Mucosa of descending colon (tissue), 3 donors: ENCODE measurements around the gene LRP1. TPM values are rescaled to one million over a fixed set of nuclear protein-coding genes. Genes with fewer than 3 reads are reported as not detected.

Experiments
- ATAC-seq: fragments of 200-7000 bp; cut with Tn5 transposase; one replicate; pipeline ENCODE4 v1.9.1; 2020; ENCODE audit warnings: mild to moderate bottlenecking, moderate library complexity
- DNase-seq, 3 donors: peaks; one replicate each; pipeline ENCODE4 v3.0.0-alpha.2; 2020
- H3K36me3 ChIP-seq: fragments of 200-600 bp; one replicate; pipeline ENCODE4 v1.8.0; 2021; ENCODE audit warnings: low read depth, mild to moderate bottlenecking
- H3K4me1 ChIP-seq: fragments of 200-600 bp; one replicate; pipeline ENCODE4 v1.8.0; 2021; ENCODE audit warnings: low read depth, mild to moderate bottlenecking
- H3K4me3 ChIP-seq: fragments of 200-600 bp; one replicate; pipeline ENCODE4 v1.8.0; 2021; ENCODE audit warnings: mild to moderate bottlenecking
- H3K9me3 ChIP-seq: fragments of 200-600 bp; one replicate; pipeline ENCODE4 v1.8.0; 2021; ENCODE audit warnings: mild to moderate bottlenecking
- intact Hi-C, 2 donors: fragments of 100-400 bp; cut with DNase I in 1 of 2; cut with micrococcal nuclease in 1 of 2; formaldehyde crosslinking; loops; one replicate each; pipeline versions ENCODE4 v1.11.0 to v1.11.1; 2022; cut with DNase I, micrococcal nuclease
- total RNA-seq, 3 donors: library from RNA; stranded (reverse); fragmentation: NEBNext Ultra II Directional in 2 of 3; extraction: Animal tissue kit (Norgen Biotek cat#: 25700) in 2 of 3; gene quantifications; one replicate each; pipeline versions ENCODE4 v1.2.1 to v1.2.4, GENCODE V29; 2021 to 2023
- TF ChIP-seq, protein P1 (sequence below): fragments of 200-600 bp; IDR thresholded peaks from one replicate; pipeline ENCODE4 v1.8.0; 2022; ENCODE audit warnings: antibody characterized with exemption, mild to moderate bottlenecking
- donor health status: DM: no; HTN: no; CAD: no; lungs with moderate emphysema.
- donor health status: DM: no; HTN: no; CAD: no.
- donor health status: DM: no; HTN: yes; CAD: no.

The LRP1 gene
- total RNA-seq, 3 donors from 2014 or later: 128 to 223 (median 148) TPM

GRCh38 chr12:57181561-57182155, 53.4 kb downstream of the LRP1 start:
- TF ChIP-seq, protein P1, sequence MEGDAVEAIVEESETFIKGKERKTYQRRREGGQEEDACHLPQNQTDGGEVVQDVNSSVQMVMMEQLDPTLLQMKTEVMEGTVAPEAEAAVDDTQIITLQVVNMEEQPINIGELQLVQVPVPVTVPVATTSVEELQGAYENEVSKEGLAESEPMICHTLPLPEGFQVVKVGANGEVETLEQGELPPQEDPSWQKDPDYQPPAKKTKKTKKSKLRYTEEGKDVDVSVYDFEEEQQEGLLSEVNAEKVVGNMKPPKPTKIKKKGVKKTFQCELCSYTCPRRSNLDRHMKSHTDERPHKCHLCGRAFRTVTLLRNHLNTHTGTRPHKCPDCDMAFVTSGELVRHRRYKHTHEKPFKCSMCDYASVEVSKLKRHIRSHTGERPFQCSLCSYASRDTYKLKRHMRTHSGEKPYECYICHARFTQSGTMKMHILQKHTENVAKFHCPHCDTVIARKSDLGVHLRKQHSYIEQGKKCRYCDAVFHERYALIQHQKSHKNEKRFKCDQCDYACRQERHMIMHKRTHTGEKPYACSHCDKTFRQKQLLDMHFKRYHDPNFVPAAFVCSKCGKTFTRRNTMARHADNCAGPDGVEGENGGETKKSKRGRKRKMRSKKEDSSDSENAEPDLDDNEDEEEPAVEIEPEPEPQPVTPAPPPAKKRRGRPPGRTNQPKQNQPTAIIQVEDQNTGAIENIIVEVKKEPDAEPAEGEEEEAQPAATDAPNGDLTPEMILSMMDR: no peak
- no peaks in the 10 kb centered on the region for H3K4me1 ChIP-seq
- H3K4me3 ChIP-seq: no peak overlapping the region
- DNase-seq (no peak), ATAC-seq (no peak)
- peaks cover 3% of the 10 kb centered on the region for H3K36me3 ChIP-seq
- no peaks in the 10 kb centered on the region for H3K9me3 ChIP-seq
- intact Hi-C loops: loop anchor here in 1 of 2 donors (5.0 kb wide), 1 partner anchor 59 kb away; no protein-coding TSS in a partner anchor

- intact Hi-C loops: loop anchor here in 1 of 2 donors (5.0 kb wide), 1 partner anchor 61 kb away; no protein-coding TSS in a partner anchor
- no peaks in the 10 kb centered on the region for H3K4me1 ChIP-seq
- H3K9me3 ChIP-seq: no peaks in the 10 kb centered on the region
- peaks cover 3% of the 10 kb centered on the region for H3K36me3 ChIP-seq
- H3K4me3 ChIP-seq: no peak overlapping the region
- peak; percentile 70 to 92 (median 89) for DNase-seq
- ATAC-seq: peak; percentile 96
- TF ChIP-seq, protein P1: peak; percentile 82
Measured at GRCh38 chr12:57182918-57183575, 54.8 kb downstream of the LRP1 start.

DNA sequence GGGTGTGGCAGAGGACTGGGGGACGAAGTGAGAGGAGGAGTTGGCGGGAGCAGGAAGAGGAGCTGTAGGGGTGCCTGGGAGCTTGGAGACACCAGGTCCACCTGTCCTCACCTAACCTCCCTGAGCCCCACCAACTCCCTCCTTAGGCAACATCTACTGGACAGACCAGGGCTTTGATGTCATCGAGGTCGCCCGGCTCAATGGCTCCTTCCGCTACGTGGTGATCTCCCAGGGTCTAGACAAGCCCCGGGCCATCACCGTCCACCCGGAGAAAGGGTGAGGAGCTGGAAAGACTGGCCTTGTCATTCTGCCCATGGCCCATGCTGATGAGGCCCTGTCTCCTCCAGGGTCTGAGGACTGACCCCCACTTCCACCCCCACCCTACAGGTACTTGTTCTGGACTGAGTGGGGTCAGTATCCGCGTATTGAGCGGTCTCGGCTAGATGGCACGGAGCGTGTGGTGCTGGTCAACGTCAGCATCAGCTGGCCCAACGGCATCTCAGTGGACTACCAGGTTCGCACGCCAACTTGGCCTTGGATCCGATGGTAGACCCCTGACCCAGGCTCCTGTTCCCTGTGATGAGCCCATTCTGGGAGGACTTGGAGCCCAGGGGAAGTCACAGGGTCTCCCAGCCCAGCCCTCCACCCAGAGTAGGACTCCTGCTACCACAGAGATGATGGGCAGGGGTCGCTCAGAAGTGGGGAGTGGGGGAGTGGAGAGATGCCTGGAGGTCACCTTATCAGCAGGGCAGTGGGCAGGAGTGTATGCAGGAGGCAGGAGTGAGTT, 55.8 kb downstream of the LRP1 start:
- ATAC-seq (no peak), DNase-seq (no peak)
- H3K36me3 ChIP-seq: peaks cover 3% of the 10 kb centered on the region
- no peaks in the 10 kb centered on the region for H3K4me1 ChIP-seq
- TF ChIP-seq, protein P1: no peak
- intact Hi-C loops: loop anchor here in 1 of 2 donors (5.0 kb wide), 1 partner anchor 62 kb away; no protein-coding TSS in a partner anchor
- no peaks in the 10 kb centered on the region for H3K9me3 ChIP-seq
- no peak overlapping the region for H3K4me3 ChIP-seq

DNA sequence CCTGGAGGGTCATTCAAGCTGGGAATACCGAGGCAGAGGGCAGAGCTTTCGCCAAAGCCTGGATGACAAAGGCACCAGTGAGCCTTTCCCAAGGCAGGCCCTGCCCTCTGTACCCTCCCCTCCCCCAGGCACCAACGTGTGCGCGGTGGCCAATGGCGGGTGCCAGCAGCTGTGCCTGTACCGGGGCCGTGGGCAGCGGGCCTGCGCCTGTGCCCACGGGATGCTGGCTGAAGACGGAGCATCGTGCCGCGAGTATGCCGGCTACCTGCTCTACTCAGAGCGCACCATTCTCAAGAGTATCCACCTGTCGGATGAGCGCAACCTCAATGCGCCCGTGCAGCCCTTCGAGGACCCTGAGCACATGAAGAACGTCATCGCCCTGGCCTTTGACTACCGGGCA, 57.1 kb downstream of the LRP1 start:
- Histone ChIP-seq H3K4me1 (no peaks in the 10 kb centered on the region), H3K36me3 (peaks cover 3% of the 10 kb centered on the region), H3K4me3 (no peak overlapping the region), H3K9me3 (no peaks in the 10 kb centered on the region)
- ATAC-seq (no peak), DNase-seq (no peak)
- intact Hi-C loops: no loop called here
- TF ChIP-seq, protein P1: no peak

- intact Hi-C loops: no loop called here
- Histone ChIP-seq H3K4me1 (no peaks in the 10 kb centered on the region), H3K9me3 (no peaks in the 10 kb centered on the region), H3K4me3 (no peak overlapping the region), H3K36me3 (peaks cover 3% of the 10 kb centered on the region)
- TF ChIP-seq, protein P1: no peak
- ATAC-seq (no peak), DNase-seq (no peak)
Measured at GRCh38 chr12:57185906-57186508, 57.7 kb downstream of the LRP1 start.
